Pancreas (tissue), 10 donors: ENCODE results near the gene ZSWIM1. TPM values are rescaled to one million over a fixed set of nuclear protein-coding genes. Genes with fewer than 3 reads are reported as not detected.

Experiments
- ATAC-seq, 4 donors: fragments of 200-7000 bp; cut with Tn5 transposase; one replicate each; pipeline versions ENCODE4 v1.8.0 to v1.9.1; 2020; ENCODE audit warnings: mild to moderate bottlenecking in 4 of 4, moderate library complexity in 4 of 4
- DNase-seq, 6 donors: peaks; one replicate each; pipeline ENCODE4 v3.0.0-alpha.2; 2020
- FAIRE-seq: peaks from 2 replicates; lab custom pipeline; 2012; peaks lifted over from hg19 to GRCh38; lab: Jason Lieb, UNC
- H3K27ac ChIP-seq, 4 donors: fragments of 200-600 bp; sonication (generic); 1 replicate in 3 of 4; 2 replicates in 1 of 4; pipeline versions ENCODE4 v1.5.0 to v1.8.0; 2020
- H3K27me3 ChIP-seq, 4 donors: fragments of 200-600 bp; one replicate each; pipeline ENCODE4 v1.8.0; 2021
- H3K36me3 ChIP-seq, 3 donors: fragments of 200-600 bp; sonication (generic) in 1 of 3; one replicate each; pipeline versions ENCODE4 v1.5.0 to v1.8.0; 2020 to 2021
- H3K4me1 ChIP-seq, 3 donors: fragments of 200-600 bp; one replicate each; pipeline ENCODE4 v1.8.0; 2021
- H3K4me3 ChIP-seq, 4 donors: fragments of 200-600 bp; sonication (generic) in 2 of 4; one replicate each; pipeline versions ENCODE4 v1.5.0 to v1.8.0; 2020 to 2021
- H3K9me3 ChIP-seq, 4 donors: fragments of 200-600 bp; one replicate each; pipeline ENCODE4 v1.8.0; 2021
- WGBS, 2 donors: extraction: QIAGEN DNeasy Blood & Tissue Kit; methylation state at CpG; one replicate each; pipeline ENCODE4 v1.1.7; 2013; 5-methylcytosine and 5-hydroxymethylcytosine counted together
- intact Hi-C, 3 donors: fragments of 100-400 bp; cut with DNase I; formaldehyde crosslinking; loops; one replicate each; pipeline versions ENCODE4 v1.11.1 to v1.14.2; 2022
- polyA plus RNA-seq, 2 donors: library from polyadenylated mRNA; stranded (reverse); fragments of 200-250 nt; gene quantifications; one replicate each; pipeline ENCODE4 v1.2.3, GENCODE V29; 2013
- total RNA-seq, 6 donors: library from RNA; stranded (reverse); fragmentation: NEBNext Ultra II Directional in 4 of 6; extraction: Animal tissue kit (Norgen Biotek cat#: 25700) in 4 of 6; gene quantifications; one replicate each; pipeline versions ENCODE4 v1.2.1 to v1.2.4, GENCODE V29; 2021 to 2023
- TF ChIP-seq, protein P1 (sequence below), 4 donors: fragments of 200-600 bp; sonication (generic) in 3 of 4; IDR thresholded peaks; one replicate each; pipeline versions ENCODE4 v1.5.0 to v1.8.0; 2021; ENCODE audit warnings: antibody characterized with exemption in 4 of 4
- donor health status: healthy with polysubstance abuse.
- donor health status: DM: no; HTN: no; CAD: no; lungs with moderate emphysema.
- donor health status: DM: no; HTN: no; CAD: no.
- donor health status: control.
- donor health status: control.
- donor health status: Bipolar disorder and iron deficiency.
- donor health status: DM: yes; HTN: yes; CAD: no.
- donor health status: DM: no; HTN: no; CAD: no.
- donor health status: DM: no; HTN: no; CAD: no.
- donor health status: DM: yes; HTN: yes; CAD: no.

Gene ZSWIM1
- total and polyA plus RNA-seq, 8 donors, result 2.4 to 6.0 (median 3.3) TPM

DNA sequence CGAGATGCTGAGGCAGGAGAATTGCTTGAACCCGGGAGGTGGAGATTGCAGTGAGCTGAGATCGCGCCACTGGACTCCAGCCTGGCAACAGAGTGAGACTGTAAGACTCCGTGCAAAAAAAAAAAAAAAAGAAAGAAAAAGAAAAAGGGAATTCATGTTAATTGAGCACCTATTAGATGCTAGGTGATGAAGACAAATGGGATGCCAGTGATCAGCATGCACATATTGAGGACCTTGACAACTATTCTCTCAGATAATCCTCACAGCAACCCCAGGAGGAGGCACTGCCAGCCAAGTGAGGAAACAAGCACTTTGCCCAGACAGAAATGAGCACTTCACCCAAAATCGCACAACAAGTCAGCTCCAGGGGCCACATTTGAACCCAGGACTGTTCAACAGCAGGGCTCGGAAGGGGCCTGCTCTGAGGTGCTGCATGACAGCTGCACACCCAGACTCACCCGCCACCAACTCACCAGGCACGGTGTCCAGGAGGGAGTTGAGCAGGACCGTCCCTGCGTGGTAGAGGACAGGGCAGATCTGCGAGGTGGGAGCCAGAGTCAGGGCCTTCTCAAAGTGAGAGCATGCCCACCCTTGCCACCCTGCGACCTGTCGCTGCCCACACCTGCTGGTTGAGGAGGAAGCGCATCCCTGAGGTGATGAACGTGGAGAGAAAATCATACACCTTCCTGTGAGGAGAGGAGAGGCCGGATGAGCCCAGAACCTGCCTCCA lies 26.4 kb downstream of the ZSWIM1 start:
- DNase-seq, result peak in 1 of 6 donors; percentile 17
- 94% methylated on average over 17 of the region's 17 CpGs for WGBS, 2 donors
- Histone ChIP-seq H3K36me3 (peaks cover 0 to 19% (median 0%) of the 10 kb centered on the region in 3 donors), H3K4me1 (no peaks in the 10 kb centered on the region), H3K27ac (no peak overlapping the region), H3K27me3 (no peaks in the 10 kb centered on the region), H3K4me3 (no peak overlapping the region), H3K9me3 (no peaks in the 10 kb centered on the region)
- TF ChIP-seq, protein P1, sequence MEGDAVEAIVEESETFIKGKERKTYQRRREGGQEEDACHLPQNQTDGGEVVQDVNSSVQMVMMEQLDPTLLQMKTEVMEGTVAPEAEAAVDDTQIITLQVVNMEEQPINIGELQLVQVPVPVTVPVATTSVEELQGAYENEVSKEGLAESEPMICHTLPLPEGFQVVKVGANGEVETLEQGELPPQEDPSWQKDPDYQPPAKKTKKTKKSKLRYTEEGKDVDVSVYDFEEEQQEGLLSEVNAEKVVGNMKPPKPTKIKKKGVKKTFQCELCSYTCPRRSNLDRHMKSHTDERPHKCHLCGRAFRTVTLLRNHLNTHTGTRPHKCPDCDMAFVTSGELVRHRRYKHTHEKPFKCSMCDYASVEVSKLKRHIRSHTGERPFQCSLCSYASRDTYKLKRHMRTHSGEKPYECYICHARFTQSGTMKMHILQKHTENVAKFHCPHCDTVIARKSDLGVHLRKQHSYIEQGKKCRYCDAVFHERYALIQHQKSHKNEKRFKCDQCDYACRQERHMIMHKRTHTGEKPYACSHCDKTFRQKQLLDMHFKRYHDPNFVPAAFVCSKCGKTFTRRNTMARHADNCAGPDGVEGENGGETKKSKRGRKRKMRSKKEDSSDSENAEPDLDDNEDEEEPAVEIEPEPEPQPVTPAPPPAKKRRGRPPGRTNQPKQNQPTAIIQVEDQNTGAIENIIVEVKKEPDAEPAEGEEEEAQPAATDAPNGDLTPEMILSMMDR (IDR thresholded peaks at IDR 0.05), result no peak
- no peak for FAIRE-seq
- intact Hi-C loops, result no loop called here
- no peak for ATAC-seq

DNA sequence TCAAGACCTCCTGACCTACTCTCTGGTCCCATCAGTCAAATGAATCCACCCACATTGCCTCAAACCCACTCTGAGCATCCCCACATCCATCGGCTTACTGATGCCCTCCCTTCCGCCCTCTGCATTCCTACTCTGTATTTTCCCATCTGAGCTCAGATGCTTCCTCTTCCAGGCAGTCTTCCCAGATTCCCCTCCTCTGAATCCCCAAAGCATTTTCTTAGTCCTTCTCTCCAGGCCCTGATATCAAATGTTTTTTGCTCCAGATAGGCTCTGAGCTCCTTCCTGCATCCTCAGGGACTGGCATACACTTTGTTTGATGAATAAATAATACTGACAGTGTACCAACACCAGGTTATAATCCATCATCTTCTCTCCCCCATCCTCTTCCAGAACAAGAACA lies 27.1 kb downstream of the ZSWIM1 start:
- Histone ChIP-seq H3K9me3 (no peaks in the 10 kb centered on the region), H3K4me1 (no peaks in the 10 kb centered on the region), H3K36me3 (peaks cover 0 to 19% (median 0%) of the 10 kb centered on the region in 3 donors), H3K27ac (no peak overlapping the region), H3K4me3 (no peak overlapping the region), H3K27me3 (no peaks in the 10 kb centered on the region)
- whole genome bisulfite sequencing, 2 donors, result 93 to 98% methylated on average over 2 of the region's 2 CpGs
- intact Hi-C loops, result no loop called here
- no peak for FAIRE-seq
- TF ChIP-seq, protein P1 (IDR thresholded peaks at IDR 0.05), result no peak
- no peak for DNase-seq
- ATAC-seq, result no peak

DNA sequence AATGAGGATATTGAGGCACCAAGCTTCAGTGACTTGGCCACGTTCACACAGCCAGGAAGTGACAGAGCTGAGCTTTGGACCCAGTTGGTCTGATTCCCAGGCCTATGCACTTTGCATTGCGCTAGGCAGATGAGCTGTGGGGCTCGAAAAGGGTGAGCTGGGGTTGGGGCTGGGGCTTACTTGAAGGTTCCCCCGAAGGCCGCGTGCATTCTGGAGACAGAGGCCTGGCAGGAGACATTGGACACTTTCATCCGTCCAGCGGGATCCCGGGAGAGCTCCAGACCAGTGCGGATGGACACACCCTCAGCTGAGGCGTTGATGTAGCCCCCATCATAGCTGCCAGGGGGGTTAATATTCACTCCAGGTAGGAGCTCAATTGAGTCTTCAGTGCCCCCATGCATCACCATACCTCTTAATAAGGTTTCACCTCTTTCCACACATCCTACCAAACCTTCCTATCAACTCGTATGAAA lies 28.3 kb downstream of the ZSWIM1 start:
- ATAC-seq, result no peak
- DNase-seq, result no peak
- FAIRE-seq, result no peak
- no peaks in the 10 kb centered on the region for H3K27me3 ChIP-seq
- no peak overlapping the region for H3K4me3 ChIP-seq
- WGBS, 2 donors, result 83 to 84% methylated on average over 12 of the region's 12 CpGs
- TF ChIP-seq, protein P1 (IDR thresholded peaks at IDR 0.05), result no peak
- peaks cover 0 to 3% (median 0%) of the 10 kb centered on the region in 3 donors for H3K4me1 ChIP-seq
- no peaks in the 10 kb centered on the region for H3K9me3 ChIP-seq
- H3K36me3 ChIP-seq, result peaks cover 0 to 14% (median 0%) of the 10 kb centered on the region in 3 donors
- no peak overlapping the region for H3K27ac ChIP-seq
- intact Hi-C loops, result no loop called here

DNA sequence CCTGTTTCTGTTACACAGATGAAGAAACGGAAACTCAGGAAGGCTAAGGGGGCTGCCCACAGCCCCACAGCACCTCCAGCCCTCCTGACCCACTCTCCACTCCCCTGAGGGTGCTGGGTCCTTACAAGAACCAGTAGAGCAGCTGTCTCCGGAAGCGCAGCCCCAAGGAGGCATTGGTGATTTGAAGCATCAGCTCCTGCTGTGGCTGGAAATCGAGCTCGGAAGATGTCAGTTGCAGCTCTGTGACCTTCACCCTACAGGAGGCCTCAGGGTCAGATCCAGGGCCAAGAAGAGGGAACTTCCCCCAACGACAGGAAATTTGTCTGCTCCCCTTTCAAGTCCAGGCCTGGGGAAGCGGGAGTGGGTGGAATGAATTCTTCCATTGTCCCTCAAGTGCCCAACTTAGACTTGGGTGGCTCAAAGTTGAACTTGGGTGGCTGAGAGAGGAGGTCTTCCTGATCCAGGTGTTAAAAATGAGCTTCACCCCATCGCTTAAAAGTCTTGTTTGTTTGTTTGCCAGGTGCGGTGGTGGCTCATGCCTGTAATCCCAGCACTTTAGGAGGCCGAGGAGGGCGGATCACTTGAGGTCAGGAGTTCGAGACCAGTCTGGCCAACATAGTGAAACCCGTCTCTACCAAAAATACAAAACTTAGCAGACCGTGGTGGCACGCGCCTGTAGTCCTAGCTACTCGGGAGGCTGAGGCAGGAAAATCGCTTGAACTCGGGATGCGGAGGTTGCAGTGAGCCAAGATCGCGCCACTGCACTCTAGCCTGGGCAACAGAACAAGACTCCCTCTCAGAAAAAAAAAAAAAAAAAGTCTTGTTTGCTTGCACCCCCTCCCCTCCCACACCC lies 29.0 kb downstream of the ZSWIM1 start:
- Histone ChIP-seq H3K36me3 (peaks cover 0 to 7% (median 0%) of the 10 kb centered on the region in 3 donors), H3K27ac (no peak overlapping the region), H3K4me1 (peaks cover 0 to 3% (median 0%) of the 10 kb centered on the region in 3 donors), H3K27me3 (no peaks in the 10 kb centered on the region), H3K9me3 (no peaks in the 10 kb centered on the region), H3K4me3 (no peak overlapping the region)
- FAIRE-seq (no peak), DNase-seq (peak in 1 of 6 donors; percentile 19), ATAC-seq (no peak)
- intact Hi-C loops, result no loop called here
- WGBS, 2 donors, result 78 to 81% methylated on average over 22 of the region's 22 CpGs
- TF ChIP-seq, protein P1 (IDR thresholded peaks at IDR 0.05), result no peak
